ENCODE measurements around the gene TIAM2.

GRCh38 chr6:155257796-155258195 is 262.7 kb downstream of the TIAM2 start:
- TF ChIP-seq CTCF (IDR thresholded peaks at IDR 0.05) (no peak), POLR2A (IDR thresholded peaks at IDR 0.05) (no peak)

Data from uterus (tissue), 2 donors.